Stimulated activated CD8-positive, alpha-beta memory T cell treated with anti-CD3 and anti-CD28 coated beads, Interleukin-4, amount 100 ng/mL, for 1 hour (primary cell): ENCODE data around the gene NOX5.

ENCODE experiments used
- DNase-seq, 2 donors: peaks; one replicate each; pipeline ENCODE4 v3.0.0-alpha.2; 2020; ENCODE audit warnings: low read depth in 2 of 2, low spot score in 1 of 2

NOX5 gene

GRCh38 chr15:68991723-68992122 lies 22.8 kb upstream of the NOX5 start:
- DNase-seq, result no peak

GRCh38 chr15:68992696-68993095 lies 21.8 kb upstream of the NOX5 start:
- DNase-seq, result no peak

GRCh38 chr15:68993276-68993675 lies 21.2 kb upstream of the NOX5 start:
- no peak for DNase-seq

GRCh38 chr15:68994149-68994548 lies 20.3 kb upstream of the NOX5 start:
- DNase-seq, result no peak

GRCh38 chr15:68994981-68995761 lies 19.3 kb upstream of the NOX5 start:
- DNase-seq, result no peak

GRCh38 chr15:68997050-68997449 lies 17.4 kb upstream of the NOX5 start:
- no peak for DNase-seq

GRCh38 chr15:68997930-68998777 lies 16.3 kb upstream of the NOX5 start:
- DNase-seq, result no peak

GRCh38 chr15:68999091-68999490 lies 15.4 kb upstream of the NOX5 start:
- no peak for DNase-seq

- DNase-seq, result no peak
Measured at GRCh38 chr15:69000091-69000490, 14.4 kb upstream of the NOX5 start.

- DNase-seq, result no peak
Measured at GRCh38 chr15:69000725-69001503, 13.6 kb upstream of the NOX5 start.

GRCh38 chr15:69002783-69003182 lies 11.7 kb upstream of the NOX5 start:
- DNase-seq, result no peak

- DNase-seq, result no peak
Measured at GRCh38 chr15:69004011-69004410, 10.5 kb upstream of the NOX5 start.

GRCh38 chr15:69008056-69008455 lies 6.4 kb upstream of the NOX5 start:
- no peak for DNase-seq

GRCh38 chr15:69009341-69009740 lies 5.2 kb upstream of the NOX5 start:
- no peak for DNase-seq

GRCh38 chr15:69011641-69012040 lies 2.9 kb upstream of the NOX5 start:
- no peak for DNase-seq

GRCh38 chr15:69012761-69013364 lies 1.6 kb upstream of the NOX5 start:
- DNase-seq, result no peak

- DNase-seq, result no peak
Measured at GRCh38 chr15:69013726-69014406, 629 bp upstream of the NOX5 start.

GRCh38 chr15:69015591-69015990 lies 1.1 kb downstream of the NOX5 start:
- DNase-seq, result no peak

- DNase-seq, result no peak
Measured at GRCh38 chr15:69016021-69016595, 1.6 kb downstream of the NOX5 start.

GRCh38 chr15:69017978-69018377 lies 3.5 kb downstream of the NOX5 start:
- DNase-seq, result no peak
